ENCODE data around the gene ANKRD63. TPM values are rescaled to one million over a fixed set of nuclear protein-coding genes. Genes with fewer than 3 reads are reported as not detected.

ANKRD63 gene
- total RNA-seq, 2 donors from 2014 or later = not detected

DNA sequence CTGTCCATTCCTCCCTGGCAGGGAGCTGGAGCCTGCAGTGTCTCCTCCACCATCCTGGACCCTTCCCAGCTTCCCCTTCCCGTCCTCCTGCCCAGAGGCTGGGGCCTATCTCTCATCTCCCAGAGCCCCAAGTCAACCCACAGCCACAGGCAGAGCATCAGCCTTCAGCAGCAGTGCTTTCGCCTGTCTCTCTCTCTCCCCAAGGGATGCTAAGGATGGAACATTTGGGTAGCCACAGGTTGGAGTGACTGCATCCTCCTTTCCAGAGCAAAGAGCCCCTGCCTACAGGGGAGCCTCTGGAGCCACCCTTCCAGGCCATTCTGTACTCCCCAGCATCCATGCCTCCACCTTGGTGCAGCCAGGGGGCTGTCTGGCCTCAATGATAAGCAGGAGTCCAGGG lies 20.7 kb upstream of the ANKRD63 start:
- no peaks in the 10 kb centered on the region for H3K27me3 ChIP-seq (replicated peaks; ENCODE audit: insufficient read depth)
- no peak for DNase-seq (ENCODE audit: low spot score)
- H3K36me3 ChIP-seq = no peaks in the 10 kb centered on the region
- no peaks in the 10 kb centered on the region for H3K4me1 ChIP-seq (ENCODE audit: control insufficient read depth in 1 of 2, low read depth in 2 of 2)
- H3K4me3 ChIP-seq = no peak overlapping the region
- no peak for ATAC-seq (ENCODE audit: insufficient number of reproducible peaks, low FRiP score, low read depth)
- H3K9me3 ChIP-seq = no peaks in the 10 kb centered on the region
- no peak overlapping the region for H3K27ac ChIP-seq
- TF ChIP-seq, protein P1, sequence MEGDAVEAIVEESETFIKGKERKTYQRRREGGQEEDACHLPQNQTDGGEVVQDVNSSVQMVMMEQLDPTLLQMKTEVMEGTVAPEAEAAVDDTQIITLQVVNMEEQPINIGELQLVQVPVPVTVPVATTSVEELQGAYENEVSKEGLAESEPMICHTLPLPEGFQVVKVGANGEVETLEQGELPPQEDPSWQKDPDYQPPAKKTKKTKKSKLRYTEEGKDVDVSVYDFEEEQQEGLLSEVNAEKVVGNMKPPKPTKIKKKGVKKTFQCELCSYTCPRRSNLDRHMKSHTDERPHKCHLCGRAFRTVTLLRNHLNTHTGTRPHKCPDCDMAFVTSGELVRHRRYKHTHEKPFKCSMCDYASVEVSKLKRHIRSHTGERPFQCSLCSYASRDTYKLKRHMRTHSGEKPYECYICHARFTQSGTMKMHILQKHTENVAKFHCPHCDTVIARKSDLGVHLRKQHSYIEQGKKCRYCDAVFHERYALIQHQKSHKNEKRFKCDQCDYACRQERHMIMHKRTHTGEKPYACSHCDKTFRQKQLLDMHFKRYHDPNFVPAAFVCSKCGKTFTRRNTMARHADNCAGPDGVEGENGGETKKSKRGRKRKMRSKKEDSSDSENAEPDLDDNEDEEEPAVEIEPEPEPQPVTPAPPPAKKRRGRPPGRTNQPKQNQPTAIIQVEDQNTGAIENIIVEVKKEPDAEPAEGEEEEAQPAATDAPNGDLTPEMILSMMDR (IDR thresholded peaks at IDR 0.05) = no peak

DNA sequence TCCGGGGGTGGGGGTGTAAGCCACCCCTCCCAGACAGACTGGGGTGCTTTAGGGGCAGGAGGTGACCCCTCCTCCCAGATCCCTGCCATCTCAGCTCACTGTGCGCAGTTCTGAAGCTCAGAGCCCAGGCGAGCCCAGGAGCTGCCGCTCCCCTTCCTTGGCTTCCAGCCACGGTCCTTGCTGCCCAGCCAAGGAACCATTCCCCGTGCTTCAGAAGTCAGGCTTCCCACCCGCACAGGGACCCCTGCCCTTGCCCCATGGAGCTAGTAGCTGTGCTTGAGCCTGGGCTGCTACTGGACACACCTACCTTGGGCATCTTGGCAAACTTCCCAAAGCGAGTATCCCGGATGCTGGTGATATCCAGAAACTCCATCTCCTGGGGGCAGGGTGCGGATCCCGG lies 20.1 kb upstream of the ANKRD63 start:
- Histone ChIP-seq H3K27ac (no peak overlapping the region), H3K27me3 (replicated peaks; ENCODE audit: insufficient read depth) (no peaks in the 10 kb centered on the region), H3K9me3 (no peaks in the 10 kb centered on the region), H3K4me1 (ENCODE audit: control insufficient read depth in 1 of 2, low read depth in 2 of 2) (no peaks in the 10 kb centered on the region), H3K4me3 (no peak overlapping the region), H3K36me3 (no peaks in the 10 kb centered on the region)
- DNase-seq (ENCODE audit: low spot score) (no peak), ATAC-seq (ENCODE audit: insufficient number of reproducible peaks, low FRiP score, low read depth) (no peak)
- TF ChIP-seq, protein P1 (IDR thresholded peaks at IDR 0.05) = no peak

DNA sequence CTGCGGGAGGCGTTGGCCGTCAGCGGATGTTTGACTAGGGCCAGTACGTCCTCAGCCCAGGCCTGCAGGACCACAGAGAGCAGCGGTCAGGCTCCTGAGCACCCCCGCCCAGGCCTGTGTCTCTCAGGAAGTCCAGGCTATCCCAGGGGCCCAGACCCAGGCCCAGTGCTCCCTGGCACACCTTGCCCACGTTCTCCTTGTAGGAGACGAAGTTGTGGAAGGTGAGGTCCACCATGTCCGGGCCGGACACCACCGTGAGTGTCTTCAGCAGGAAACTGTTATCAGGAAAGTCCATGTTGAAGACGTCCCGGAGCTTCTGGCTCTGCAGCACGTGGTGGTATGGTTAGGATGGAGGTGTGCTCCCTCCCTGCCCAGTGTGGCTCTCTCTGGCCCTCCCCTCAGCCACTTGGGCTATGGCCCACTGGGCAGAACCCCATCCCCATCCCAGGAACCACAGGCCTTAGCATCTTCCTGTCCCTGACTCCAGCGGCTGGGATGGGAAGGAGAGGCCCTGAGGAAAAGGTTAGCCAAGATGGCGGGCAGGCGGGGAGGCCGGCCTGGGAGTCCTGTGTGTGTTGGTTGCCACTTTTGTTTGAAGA lies 19.5 kb upstream of the ANKRD63 start:
- DNase-seq (ENCODE audit: low spot score) = no peak
- TF ChIP-seq, protein P1 (IDR thresholded peaks at IDR 0.05) = no peak
- Histone ChIP-seq H3K27ac (no peak overlapping the region), H3K27me3 (replicated peaks; ENCODE audit: insufficient read depth) (no peaks in the 10 kb centered on the region), H3K4me3 (no peak overlapping the region), H3K9me3 (no peaks in the 10 kb centered on the region), H3K36me3 (no peaks in the 10 kb centered on the region), H3K4me1 (ENCODE audit: control insufficient read depth in 1 of 2, low read depth in 2 of 2) (no peaks in the 10 kb centered on the region)
- no peak for ATAC-seq (ENCODE audit: insufficient number of reproducible peaks, low FRiP score, low read depth)

DNA sequence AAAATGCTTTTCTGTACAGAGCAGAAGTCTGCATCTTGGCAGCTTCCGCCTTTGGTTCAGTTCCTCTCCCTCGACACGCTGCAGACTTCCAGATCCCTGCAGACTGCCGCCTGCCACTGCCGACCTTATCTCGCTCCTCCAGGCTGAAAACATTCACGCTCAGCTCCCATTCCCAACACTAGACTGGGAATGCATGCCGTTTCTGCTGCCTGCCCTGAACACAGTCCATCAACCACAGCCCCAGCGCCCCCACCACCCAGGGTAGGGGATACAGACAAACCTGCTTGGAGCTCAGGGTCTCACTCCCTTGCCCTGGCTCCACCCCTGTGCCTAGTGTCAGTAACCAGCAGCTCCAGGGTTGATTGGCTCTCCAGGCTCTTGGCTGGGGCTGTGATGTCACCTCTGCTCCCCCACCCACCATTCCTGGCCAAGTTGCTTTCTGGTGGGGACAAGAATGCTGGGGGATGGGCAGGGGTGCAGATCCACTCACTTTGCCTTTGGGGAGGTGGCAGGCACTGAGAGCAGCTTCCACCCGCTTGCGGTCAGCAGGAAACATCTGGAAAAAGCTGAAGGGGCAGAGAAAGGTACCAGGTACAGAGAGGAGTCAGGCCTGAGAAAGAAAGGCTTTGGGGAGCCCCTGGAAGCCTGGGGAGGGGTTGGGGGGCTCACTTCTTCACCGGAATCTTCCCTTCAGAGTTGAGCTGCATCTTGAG lies 18.8 kb upstream of the ANKRD63 start:
- TF ChIP-seq, protein P1 (IDR thresholded peaks at IDR 0.05) = no peak
- ATAC-seq (ENCODE audit: insufficient number of reproducible peaks, low FRiP score, low read depth) = no peak
- H3K36me3 ChIP-seq = no peaks in the 10 kb centered on the region

DNA sequence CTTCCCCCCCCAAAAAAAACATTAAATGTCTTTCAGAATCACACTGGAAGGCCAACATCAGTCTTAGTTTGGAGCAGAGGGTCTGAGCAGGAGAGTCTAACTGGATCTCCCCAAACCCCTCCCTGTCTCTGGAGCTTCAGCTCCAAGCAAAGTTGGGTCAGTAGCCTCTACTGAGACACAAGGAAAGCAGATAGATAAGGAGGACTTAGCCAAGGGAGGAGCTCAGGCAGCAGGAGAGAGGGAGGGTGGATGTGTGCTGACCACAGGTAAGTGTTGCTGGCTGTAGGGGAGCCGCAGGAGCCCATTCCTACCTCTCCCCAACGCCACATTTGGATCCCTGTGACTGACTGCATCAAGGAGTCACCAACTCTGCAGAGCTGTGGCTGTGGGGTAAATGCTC lies 17.9 kb upstream of the ANKRD63 start:
- H3K9me3 ChIP-seq = no peaks in the 10 kb centered on the region
- TF ChIP-seq, protein P1 (IDR thresholded peaks at IDR 0.05) = no peak
- ATAC-seq (ENCODE audit: insufficient number of reproducible peaks, low FRiP score, low read depth) = no peak
- H3K36me3 ChIP-seq = no peaks in the 10 kb centered on the region
- H3K27me3 ChIP-seq (replicated peaks; ENCODE audit: insufficient read depth) = no peaks in the 10 kb centered on the region
- DNase-seq (ENCODE audit: low spot score) = no peak
- H3K4me1 ChIP-seq (ENCODE audit: control insufficient read depth in 1 of 2, low read depth in 2 of 2) = no peaks in the 10 kb centered on the region
- H3K4me3 ChIP-seq = no peak overlapping the region
- no peak overlapping the region for H3K27ac ChIP-seq

More for the DNA sequence above, 18.8 kb upstream of the ANKRD63 start:
- no peak for DNase-seq (ENCODE audit: low spot score)
- H3K27ac ChIP-seq = no peak overlapping the region
- H3K4me1 ChIP-seq (ENCODE audit: control insufficient read depth in 1 of 2, low read depth in 2 of 2) = no peaks in the 10 kb centered on the region
- H3K27me3 ChIP-seq (replicated peaks; ENCODE audit: insufficient read depth) = no peaks in the 10 kb centered on the region
- H3K4me3 ChIP-seq = no peak overlapping the region
- no peaks in the 10 kb centered on the region for H3K9me3 ChIP-seq

All from thoracic aorta (tissue), 2 donors.